ENCODE results near the gene AP3S1.
"Not testable (repeated sequence)": the region's sequence is repeated elsewhere in the genome, so short reads cannot be mapped to it uniquely, and the experiment has no call there.

Gene AP3S1

GRCh38 chr5:115873392-115873791 is 31.7 kb downstream of the AP3S1 start:
- no peak for DNase-seq (ENCODE audit: low spot score)

GRCh38 chr5:115875447-115875846 is 33.7 kb downstream of the AP3S1 start:
- DNase-seq (ENCODE audit: low spot score): no peak

GRCh38 chr5:115877342-115877741 is 35.6 kb downstream of the AP3S1 start:
- not testable (repeated sequence) for DNase-seq (ENCODE audit: low spot score)

GRCh38 chr5:115882434-115882833 is 40.7 kb downstream of the AP3S1 start:
- not testable (repeated sequence) for DNase-seq (ENCODE audit: low spot score)

- no peak for DNase-seq (ENCODE audit: low spot score)
Observed at GRCh38 chr5:115884704-115885103, 43.0 kb downstream of the AP3S1 start.

GRCh38 chr5:115885208-115885607 is 43.5 kb downstream of the AP3S1 start:
- not testable (repeated sequence) for DNase-seq (ENCODE audit: low spot score)

GRCh38 chr5:115888027-115888426 is 46.3 kb downstream of the AP3S1 start:
- peak; percentile 33 for DNase-seq (ENCODE audit: low spot score)

GRCh38 chr5:115892021-115892420 is 50.3 kb downstream of the AP3S1 start:
- DNase-seq (ENCODE audit: low spot score): no peak

GRCh38 chr5:115894342-115894741 is 52.6 kb downstream of the AP3S1 start:
- DNase-seq (ENCODE audit: low spot score): no peak

- no peak for DNase-seq (ENCODE audit: low spot score)
Observed at GRCh38 chr5:115895821-115896220, 54.1 kb downstream of the AP3S1 start.

- no peak for DNase-seq (ENCODE audit: low spot score)
Observed at GRCh38 chr5:115898656-115899055, 56.9 kb downstream of the AP3S1 start.

- peak; percentile 18 for DNase-seq (ENCODE audit: low spot score)
Observed at GRCh38 chr5:115907177-115907576, 65.4 kb downstream of the AP3S1 start.

GRCh38 chr5:115913623-115914400 is 72.1 kb downstream of the AP3S1 start:
- DNase-seq (ENCODE audit: low spot score): not testable (repeated sequence)

- DNase-seq (ENCODE audit: low spot score): no peak
Observed at GRCh38 chr5:115920171-115920725, 78.5 kb downstream of the AP3S1 start.

GRCh38 chr5:115928578-115929407 is 87.1 kb downstream of the AP3S1 start:
- not testable (repeated sequence) for DNase-seq (ENCODE audit: low spot score)

GRCh38 chr5:115930171-115930570 is 88.4 kb downstream of the AP3S1 start:
- not testable (repeated sequence) for DNase-seq (ENCODE audit: low spot score)

GRCh38 chr5:115930630-115931337 is 89.0 kb downstream of the AP3S1 start:
- no peak for DNase-seq (ENCODE audit: low spot score)

GRCh38 chr5:115932991-115933390 is 91.3 kb downstream of the AP3S1 start:
- DNase-seq (ENCODE audit: low spot score): no peak

GRCh38 chr5:115934388-115934974 is 92.7 kb downstream of the AP3S1 start:
- no peak for DNase-seq (ENCODE audit: low spot score)

- no peak for DNase-seq (ENCODE audit: low spot score)
Observed at GRCh38 chr5:115936031-115936430, 94.3 kb downstream of the AP3S1 start.

GRCh38 chr5:115939059-115939458 is 97.3 kb downstream of the AP3S1 start:
- no peak for DNase-seq (ENCODE audit: low spot score)

All from NAMALWA (cell line).